GM19395 (cell line): ENCODE data around the gene CEACAM21.

Source experiments
- ATAC-seq: cut with Tn5 transposase; IDR thresholded peaks from one replicate; pipeline ENCODE4 v1.9.1; 2021; ENCODE audit warnings: mild to moderate bottlenecking, moderate library complexity; ENCODE audit not compliant: unreplicated experiment

CEACAM21 gene

GRCh38 chr19:41575998-41576397, at the start of gene CEACAM21:
Gene CEACAM21, plus strand, starts transcription at chr19:41576166. Its CDS starts 109 bp downstream, at chr19:41576275.
- ATAC-seq = no peak

DNA sequence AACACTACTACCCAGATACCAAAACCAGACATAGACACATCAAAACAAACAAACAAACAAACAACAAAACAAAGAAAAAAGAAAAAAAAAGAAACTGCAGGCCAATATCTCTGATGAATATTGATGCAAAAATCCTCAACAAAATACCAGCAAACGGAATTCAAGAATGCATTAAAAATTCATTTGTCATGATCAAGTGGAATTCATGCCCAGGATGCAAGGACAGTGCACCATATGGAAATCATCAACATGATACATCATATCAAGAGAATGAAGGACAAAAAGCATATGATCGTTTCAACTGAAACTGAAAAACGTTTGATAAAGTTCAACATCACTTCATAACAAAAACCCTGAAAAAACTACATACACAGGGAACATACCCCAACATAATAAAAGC, 48.9 kb upstream of the CEACAM21 start:
- ATAC-seq = no peak

DNA sequence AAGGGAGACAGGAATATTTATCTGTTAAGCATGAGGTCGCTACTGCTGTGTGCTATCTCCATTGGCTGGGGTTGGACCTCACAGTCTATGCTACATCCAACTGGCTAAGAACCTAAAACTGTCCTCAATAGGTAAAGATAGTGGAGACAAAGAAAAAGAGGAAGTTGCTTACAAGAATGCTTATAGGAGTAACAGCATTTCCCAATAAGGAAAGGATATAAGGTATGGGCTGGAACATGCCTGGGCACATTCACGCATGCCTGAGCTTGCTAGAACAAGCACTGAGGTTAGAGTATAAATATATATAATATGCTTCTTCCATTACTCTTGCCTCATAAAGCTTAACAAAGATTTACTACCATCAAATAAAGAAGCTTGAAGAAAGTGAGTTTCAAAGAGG, 47.9 kb upstream of the CEACAM21 start:
- ATAC-seq = no peak

- no peak for ATAC-seq
Measured at GRCh38 chr19:41529484-41530183, 46.3 kb upstream of the CEACAM21 start.

DNA sequence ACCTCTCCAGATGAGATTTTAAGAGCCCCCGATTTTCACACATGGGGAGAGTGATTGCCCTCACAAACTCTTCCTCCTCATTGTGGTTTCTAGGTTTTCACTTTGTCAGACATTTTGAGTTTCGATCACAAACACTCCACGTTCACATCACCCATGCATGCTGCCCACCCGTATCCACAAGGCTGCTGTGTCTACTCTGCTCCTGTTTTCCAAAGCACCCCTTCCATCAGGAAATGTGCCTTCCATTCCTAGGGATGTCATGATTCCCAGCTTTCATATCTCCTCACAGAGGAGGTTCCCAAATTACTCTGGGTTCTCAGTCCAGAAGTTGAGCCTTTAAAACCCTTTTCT, 45.8 kb upstream of the CEACAM21 start:
- ATAC-seq = no peak

DNA sequence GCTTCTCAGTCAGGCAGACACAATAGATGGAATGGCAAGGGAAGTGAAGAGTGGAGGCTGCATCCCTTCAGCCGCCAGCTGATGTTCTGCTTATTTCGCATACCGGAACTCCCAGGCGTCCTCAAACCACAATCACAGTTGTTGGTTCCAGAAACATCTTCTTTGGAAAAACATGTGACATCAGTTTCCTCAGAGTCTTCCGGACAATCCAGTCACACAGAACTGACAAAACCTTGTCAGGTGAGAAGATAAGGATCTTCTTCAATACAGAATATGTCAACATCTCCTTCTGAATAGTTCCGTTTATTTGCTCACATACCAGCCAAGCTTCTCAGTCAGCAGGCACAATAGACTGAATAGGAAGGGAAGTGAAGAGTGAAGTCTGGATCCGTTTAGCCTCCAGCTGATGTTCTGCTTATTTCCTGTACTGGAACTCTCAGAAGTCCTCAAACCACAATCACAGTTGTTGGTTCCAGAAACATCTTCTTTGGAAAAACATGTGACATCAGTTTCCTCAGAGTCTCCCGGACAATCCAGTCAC, 45.1 kb upstream of the CEACAM21 start:
- no peak for ATAC-seq

DNA sequence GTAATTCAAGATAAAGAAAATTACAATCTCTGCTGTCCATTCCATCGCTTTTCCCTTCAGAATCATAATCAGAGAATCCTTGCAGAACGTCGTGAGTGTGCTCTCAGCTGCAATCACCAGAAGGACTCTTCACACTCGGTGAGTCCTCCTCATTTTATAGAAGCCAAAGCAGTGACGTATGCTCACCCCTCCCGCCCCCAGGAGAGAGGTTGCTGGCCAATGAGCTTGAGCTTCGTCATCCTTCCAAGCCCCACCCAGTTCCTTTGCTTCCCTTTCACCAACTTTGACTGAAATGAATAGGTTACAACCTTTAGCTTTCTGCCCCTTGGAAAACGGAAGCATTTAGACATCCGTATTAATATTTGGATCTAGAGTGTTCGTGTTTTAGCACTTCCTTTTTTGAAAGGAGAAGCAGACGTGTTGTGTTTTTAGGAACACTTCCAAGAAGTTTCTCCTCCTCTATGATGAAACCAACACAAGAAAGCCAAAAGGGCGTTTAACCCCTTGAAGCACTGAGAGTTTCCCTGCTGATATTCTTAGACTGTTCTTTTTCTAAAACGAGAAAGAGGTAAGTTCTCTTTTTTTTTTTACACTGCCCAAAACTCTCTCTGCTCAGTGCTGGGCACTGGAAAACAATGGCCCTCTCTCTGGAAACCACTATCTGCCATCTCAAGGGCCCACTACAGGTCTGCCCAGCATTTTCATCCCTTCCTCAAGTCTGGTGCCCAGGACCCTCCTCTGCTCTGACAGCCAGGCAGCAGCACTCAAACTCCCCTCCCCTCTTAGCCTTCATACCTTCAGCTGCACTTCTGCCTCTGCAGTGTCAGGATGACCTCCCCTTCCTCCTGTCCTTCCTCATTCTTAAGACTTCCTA, 44.3 kb upstream of the CEACAM21 start:
- no peak for ATAC-seq

DNA sequence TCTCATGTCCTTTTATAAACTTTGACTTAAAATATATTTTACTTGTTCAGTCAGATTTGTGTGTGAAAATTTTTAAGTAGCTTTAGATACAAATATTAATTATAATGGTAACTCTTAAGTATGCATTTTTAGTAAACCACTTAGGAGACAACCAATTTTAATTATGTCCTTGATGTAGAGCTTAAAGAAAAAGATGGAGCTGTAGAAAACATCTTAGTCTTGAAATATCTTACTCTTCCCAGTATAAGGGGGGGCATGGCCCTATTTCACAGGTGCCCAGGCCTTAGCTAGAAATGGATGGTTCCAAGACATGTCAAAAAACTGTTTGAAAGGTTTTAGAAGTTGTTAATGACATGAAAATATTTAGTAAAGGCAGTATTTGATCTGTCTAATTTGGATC, 43.4 kb upstream of the CEACAM21 start:
- ATAC-seq = no peak

DNA sequence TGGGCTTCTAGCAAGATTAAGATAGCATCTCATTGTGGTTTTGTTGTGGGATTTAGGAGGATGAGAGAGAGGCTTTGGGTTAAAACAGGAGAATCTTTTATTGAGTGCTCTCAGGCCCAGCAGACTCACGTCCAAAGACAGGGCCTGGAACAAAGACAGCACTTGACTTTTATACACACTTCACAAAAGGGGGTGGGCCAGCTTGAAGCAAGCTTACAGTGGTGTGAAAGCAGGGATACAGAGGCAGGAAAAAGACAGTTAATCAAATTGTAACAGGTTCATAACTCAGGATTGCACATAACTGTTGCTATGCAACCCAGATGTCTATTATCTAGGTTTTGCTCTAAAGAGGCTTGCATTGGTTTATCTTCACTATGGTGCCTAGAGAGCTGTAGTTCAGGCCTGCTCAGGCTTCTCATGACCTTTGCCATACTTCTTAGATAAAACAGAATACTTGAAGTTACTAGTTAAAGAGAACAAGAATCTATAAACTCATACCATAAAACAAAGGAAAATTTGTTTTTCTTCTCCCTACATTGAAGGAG, 42.2 kb upstream of the CEACAM21 start:
- no peak for ATAC-seq

DNA sequence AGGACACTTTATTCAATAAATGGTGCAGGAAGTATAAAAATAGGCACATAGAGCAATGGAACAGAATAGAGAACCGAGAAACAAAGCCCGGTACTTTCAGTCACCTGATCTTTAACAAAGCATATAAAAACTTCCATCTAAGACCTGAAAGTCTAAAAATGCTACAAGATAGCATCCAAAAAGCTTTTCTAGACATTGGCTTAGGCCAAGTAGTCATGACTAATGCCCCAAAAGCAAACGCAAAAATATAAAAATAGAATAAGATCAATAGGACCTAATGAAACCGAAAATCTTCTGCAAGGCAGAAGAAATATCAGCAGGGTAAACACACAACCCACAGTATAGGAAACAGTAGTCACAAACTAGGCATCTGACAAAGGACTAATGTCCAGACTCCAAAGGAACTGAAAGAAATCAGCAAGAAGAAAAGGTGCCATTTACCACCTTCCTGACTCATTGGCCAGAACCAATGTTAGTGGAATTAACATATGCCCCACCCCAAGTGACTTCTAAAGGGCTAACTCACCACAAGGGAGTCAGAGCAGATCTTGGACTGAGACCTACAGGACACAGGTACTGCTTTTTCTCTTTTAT, 40.8 kb upstream of the CEACAM21 start:
- ATAC-seq = peak; percentile 82

- no peak for ATAC-seq
Measured at GRCh38 chr19:41537789-41538188, 38.2 kb upstream of the CEACAM21 start.

GRCh38 chr19:41540041-41540695, 35.8 kb upstream of the CEACAM21 start:
- ATAC-seq = no peak

- no peak for ATAC-seq
Measured at GRCh38 chr19:41541990-41542584, 33.9 kb upstream of the CEACAM21 start.

- no peak for ATAC-seq
Measured at GRCh38 chr19:41542622-41543021, 33.3 kb upstream of the CEACAM21 start.

GRCh38 chr19:41543582-41543981, 32.4 kb upstream of the CEACAM21 start:
- ATAC-seq = no peak

DNA sequence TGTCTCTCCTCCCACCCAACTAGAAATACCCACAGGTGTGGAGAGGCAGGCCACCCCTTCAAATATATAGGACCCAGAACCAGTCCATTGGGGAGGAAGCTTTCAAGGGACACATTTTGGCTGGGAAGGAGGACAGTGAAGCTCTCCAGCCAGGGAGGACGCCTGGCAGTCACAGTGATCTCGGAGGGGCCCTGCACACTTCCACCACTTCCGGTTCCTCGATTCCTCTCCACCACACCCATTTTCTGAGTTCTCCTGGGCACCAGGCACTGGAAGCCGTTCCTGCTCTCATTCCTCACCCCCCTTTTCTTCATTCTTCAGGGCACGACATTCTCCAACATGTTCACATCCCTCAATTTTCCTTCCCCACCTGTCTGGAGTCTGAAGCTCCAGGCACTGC, 30.4 kb upstream of the CEACAM21 start:
- ATAC-seq = no peak

GRCh38 chr19:41546386-41546789, 29.6 kb upstream of the CEACAM21 start:
- ATAC-seq = no peak

- ATAC-seq = no peak
Measured at GRCh38 chr19:41546961-41547360, 29.0 kb upstream of the CEACAM21 start.

- ATAC-seq = no peak
Measured at GRCh38 chr19:41547569-41547968, 28.4 kb upstream of the CEACAM21 start.

GRCh38 chr19:41548047-41548446, 27.9 kb upstream of the CEACAM21 start:
- no peak for ATAC-seq
